8988T (cell line): ENCODE results near the gene MAP3K5.

ENCODE experiments used
- DNase-seq: peaks from one replicate; pipeline ENCODE4 v3.0.0; 2011

The MAP3K5 gene

GRCh38 chr6:136566007-136566487, 226.2 kb downstream of the MAP3K5 start:
- DNase-seq = no peak

- DNase-seq = no peak
Observed at GRCh38 chr6:136564180-136564579, 228.1 kb downstream of the MAP3K5 start.

- no peak for DNase-seq
Observed at GRCh38 chr6:136563386-136564152, 228.7 kb downstream of the MAP3K5 start.

GRCh38 chr6:136562211-136562610, 230.1 kb downstream of the MAP3K5 start:
- DNase-seq = no peak

GRCh38 chr6:136553166-136553787, 239.0 kb downstream of the MAP3K5 start:
- no peak for DNase-seq

GRCh38 chr6:136552054-136552453, 240.2 kb downstream of the MAP3K5 start:
- no peak for DNase-seq

- DNase-seq = no peak
Observed at GRCh38 chr6:136551103-136551502, 241.2 kb downstream of the MAP3K5 start.

GRCh38 chr6:136550330-136551071, 241.8 kb downstream of the MAP3K5 start, which contains the start of gene MAP7:
TSS of gene MAP7 (minus strand) at chr6:136550422. CDS start at chr6:136550408, 14 bp downstream.
- peak; percentile 75 for DNase-seq

- DNase-seq = peak; percentile 70
Observed at GRCh38 chr6:136550045-136550329, 242.3 kb downstream of the MAP3K5 start.

GRCh38 chr6:136549300-136550044, 242.8 kb downstream of the MAP3K5 start:
- no peak for DNase-seq

- no peak for DNase-seq
Observed at GRCh38 chr6:136548582-136549299, 243.5 kb downstream of the MAP3K5 start.

- no peak for DNase-seq
Observed at GRCh38 chr6:136547871-136548270, 244.4 kb downstream of the MAP3K5 start.

GRCh38 chr6:136547336-136547735, 244.9 kb downstream of the MAP3K5 start:
- peak; percentile 31 for DNase-seq

- no peak for DNase-seq
Observed at GRCh38 chr6:136546331-136546730, 245.9 kb downstream of the MAP3K5 start.

- DNase-seq = no peak
Observed at GRCh38 chr6:136544326-136544725, 248.0 kb downstream of the MAP3K5 start.

- DNase-seq = no peak
Observed at GRCh38 chr6:136541395-136541794, 250.9 kb downstream of the MAP3K5 start.

GRCh38 chr6:136539967-136540652, 252.2 kb downstream of the MAP3K5 start:
- DNase-seq = no peak

- DNase-seq = no peak
Observed at GRCh38 chr6:136538836-136539235, 253.4 kb downstream of the MAP3K5 start.

GRCh38 chr6:136535880-136536650, 256.2 kb downstream of the MAP3K5 start:
- no peak for DNase-seq

GRCh38 chr6:136535017-136535765, 257.1 kb downstream of the MAP3K5 start:
- no peak for DNase-seq
